GM18526 (cell line): Measurements from ENCODE around the gene GNG14.
A peak's percentile ranks its signal among the peaks of the same experiment; 100 is the strongest.

ENCODE experiments used
- POLR2A ChIP-seq: IDR thresholded peaks from 3 replicates; pipeline ENCODE4 v1.6.1; 2011; ENCODE audit not compliant: insufficient read length; ENCODE audit errors: extremely low read depth

The GNG14 gene

GRCh38 chr19:12705654-12706331 lies 18.0 kb downstream of the GNG14 start:
- TF ChIP-seq POLR2A, result no peak

GRCh38 chr19:12706332-12706718 lies 18.5 kb downstream of the GNG14 start:
- no peak for TF ChIP-seq POLR2A

GRCh38 chr19:12708641-12709040 lies 20.8 kb downstream of the GNG14 start:
- TF ChIP-seq POLR2A, result no peak

GRCh38 chr19:12711187-12711586 lies 23.4 kb downstream of the GNG14 start:
- no peak for TF ChIP-seq POLR2A

DNA sequence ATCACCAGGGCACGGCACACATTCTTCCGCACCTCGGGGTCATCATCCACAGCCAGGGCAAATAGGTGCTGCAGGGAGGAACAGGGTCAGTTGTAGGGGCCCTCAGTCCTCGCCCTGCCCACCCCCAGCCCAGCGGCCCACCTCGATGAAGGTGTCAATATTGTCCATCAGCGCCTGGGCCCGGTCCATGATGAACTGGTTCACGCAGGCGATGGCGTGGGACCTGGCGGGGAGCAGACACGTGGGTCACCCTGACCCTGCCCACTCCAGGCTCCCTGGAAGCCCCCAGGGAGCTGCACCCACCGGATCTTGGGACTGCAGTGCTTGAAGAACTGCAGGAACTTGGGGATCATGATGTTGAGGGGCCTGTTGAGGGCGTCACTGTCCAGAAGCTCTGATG lies 27.3 kb downstream of the GNG14 start:
- no peak for TF ChIP-seq POLR2A

DNA sequence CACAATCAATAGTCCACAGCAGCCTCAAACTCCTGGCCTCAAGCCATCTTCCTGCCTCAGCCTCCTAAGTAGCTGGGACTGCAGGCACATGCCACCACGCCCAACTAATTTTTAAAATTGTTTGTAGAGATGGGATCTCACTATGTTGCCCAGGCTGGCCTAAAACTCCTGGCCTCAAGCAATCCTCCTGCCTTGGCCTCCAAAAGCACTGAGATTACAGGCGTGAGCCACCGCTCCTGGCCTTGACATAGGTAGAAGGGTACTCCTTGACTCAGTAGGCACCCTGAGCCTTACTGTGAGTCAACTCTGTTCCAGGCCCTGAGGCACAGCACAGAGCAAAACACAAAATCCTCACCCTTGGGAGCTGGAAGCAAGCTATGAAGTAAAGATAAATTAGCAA lies 28.1 kb downstream of the GNG14 start:
- no peak for TF ChIP-seq POLR2A

- TF ChIP-seq POLR2A, result no peak
Observed at GRCh38 chr19:12720296-12720695, 32.5 kb downstream of the GNG14 start.

DNA sequence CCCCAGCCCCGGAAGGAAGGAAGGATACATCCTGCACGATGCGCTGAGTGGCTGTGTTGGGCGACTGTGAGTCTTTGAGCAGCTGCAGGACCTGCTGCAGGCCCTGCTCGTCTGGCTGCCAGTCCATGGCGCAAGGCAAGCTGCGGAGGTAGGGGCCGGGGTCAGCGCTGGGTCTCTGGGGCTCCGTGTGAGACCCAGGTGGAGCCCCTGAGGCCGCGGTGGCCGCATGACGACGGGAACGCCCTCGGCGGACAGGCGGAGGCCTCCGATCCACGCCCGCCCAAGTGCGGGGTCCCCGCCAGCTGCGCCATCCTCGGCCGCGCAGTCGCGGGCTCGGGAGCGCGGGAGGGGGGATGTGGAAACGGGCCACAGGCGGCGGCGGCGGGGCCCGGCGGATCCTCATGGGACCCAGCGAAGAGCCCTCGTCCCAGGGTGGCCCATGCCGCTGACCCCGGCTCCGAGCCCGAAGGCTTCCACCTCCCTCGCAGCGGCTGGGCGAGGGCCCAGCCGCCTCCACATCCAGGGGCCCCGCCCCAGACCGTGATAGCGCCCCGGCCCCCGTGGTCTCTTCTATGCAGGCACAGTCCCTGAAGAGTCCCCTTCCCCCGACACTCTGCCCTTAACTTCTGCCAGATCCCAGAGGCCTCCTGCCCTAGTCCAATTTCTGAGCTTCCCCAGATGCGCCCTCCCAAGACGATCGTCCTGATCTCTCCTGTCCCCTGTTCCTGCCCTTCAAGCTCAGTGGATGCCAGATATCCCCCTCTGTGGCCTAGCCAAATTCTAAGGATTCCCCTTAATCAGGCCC lies 33.3 kb downstream of the GNG14 start:
- no peak for TF ChIP-seq POLR2A

- TF ChIP-seq POLR2A, result peak; percentile 36
Observed at GRCh38 chr19:12721656-12722565, 34.1 kb downstream of the GNG14 start.

DNA sequence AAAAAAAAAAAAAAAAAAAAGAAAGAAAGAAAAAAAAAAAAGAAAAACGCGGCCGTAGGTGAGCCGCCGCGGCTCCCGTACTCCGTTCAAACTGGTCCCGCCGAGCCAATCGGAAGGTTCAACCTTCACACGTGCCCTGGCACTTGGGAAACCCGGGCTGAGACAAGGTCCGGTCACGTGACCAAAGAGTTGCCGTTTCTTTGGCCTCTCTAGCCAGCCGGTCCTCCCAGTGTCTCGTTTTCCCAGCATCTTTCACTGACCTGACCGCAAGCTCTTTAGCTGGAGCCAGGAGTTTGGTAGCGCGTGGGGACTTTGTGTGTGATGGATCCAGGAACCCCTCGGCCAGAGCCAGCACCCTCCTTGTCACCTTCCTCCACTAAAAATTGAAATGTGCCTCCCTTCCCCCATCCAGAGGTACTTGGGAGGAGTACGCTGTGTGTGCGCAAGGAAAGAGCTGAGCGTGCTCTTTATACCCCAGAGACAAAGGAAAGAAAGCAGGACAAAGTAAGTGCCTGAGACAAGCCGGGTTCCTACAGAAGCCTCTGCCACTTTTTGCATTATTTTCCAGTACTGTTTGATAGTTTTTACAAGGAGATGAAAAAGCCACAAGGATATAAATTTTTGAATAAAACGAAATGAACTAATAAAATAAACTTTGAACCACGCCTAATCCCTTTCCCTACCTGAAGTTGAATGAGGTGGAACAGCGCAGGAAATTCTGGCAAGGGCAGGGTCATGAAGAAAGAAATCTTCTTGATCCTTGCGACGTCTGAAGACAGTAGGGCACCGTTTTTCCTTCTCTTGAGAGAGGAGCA lies 35.0 kb downstream of the GNG14 start:
- peak; percentile 63 for TF ChIP-seq POLR2A

GRCh38 chr19:12723381-12723640 lies 35.5 kb downstream of the GNG14 start:
- TF ChIP-seq POLR2A, result no peak

DNA sequence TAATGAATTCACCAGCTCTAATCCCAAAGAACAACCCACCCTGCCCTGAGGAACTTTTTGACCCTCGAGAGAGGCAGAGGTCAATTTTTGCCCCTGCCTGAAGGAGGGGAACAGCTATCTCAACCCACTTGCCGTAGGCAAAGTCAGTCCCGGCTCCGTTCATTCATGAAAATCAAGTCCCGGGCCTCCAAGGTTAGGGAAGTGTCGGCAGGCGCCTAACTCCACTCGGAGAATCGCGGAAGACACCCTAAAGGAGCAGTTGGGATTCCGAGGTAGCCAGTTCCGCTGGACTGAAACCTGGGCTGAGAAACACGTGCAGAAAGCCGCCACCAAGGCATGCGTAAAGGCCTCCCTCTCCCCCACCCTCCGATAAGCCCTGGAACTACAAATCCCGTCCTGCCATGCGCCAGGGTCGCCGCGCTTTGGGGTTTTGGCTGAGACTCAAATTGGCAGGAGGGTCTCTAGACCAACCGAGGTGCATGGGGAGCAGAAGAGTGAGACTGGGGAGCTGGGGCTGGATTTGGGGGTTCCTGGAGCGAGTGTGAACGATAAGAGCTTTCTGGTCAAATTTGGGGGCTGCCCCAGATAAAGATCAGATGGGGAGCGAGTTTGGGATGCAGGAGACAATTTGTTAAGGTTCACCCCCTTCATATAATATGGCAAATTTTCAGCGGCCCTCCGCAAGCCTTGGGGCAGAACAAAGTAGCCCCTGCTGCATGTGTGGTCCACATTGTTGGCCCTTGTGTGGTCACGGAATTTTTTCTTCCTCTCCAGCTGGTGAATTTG lies 36.0 kb downstream of the GNG14 start, which contains the start of gene TNPO2:
TNPO2 (minus strand) TSS at position 292 of the 786 bp plus-strand sequence. CDS start 2,955 bp downstream, outside the sequence.
- peak; percentile 58 for TF ChIP-seq POLR2A

- no peak for TF ChIP-seq POLR2A
Observed at GRCh38 chr19:12726988-12727316, 39.2 kb downstream of the GNG14 start.

DNA sequence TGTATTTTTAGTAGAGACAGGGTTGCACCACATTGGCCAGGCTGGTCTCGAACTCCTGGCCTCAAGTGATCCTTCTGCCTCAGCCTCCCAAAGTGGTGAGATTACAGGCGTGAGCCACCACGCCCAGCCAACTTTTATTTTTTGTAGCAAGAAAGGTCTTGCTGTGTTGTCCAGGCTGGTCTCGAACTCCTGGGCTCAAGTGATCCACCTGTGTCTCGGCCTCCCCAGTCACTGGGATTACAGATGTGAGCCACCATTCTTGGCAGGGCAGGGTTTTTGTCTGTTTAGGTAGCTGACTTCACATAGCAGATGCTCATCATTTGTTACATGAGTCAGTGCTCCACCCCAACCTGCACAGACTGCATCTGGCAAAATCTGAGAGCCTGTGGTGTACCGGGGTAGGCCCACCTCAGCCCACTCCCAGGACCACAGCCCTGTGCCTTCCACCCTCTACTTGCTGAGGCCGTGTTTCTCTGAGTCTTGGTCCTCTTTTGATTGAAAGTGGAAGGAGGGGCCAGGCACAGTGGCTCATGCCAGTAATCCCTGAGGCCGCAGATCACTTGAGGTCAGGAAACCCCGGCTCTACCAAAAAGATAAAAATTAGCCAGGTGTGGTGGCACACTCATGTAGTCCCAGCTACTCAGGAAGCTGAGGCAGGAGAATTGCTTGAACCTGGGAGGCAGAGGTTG lies 40.1 kb downstream of the GNG14 start:
- TF ChIP-seq POLR2A, result no peak
